Calu3 (cell line): Measurements from ENCODE around the gene FMNL3. TPM values are rescaled to one million over a fixed set of nuclear protein-coding genes. Genes with fewer than 3 reads are reported as not detected.

Source experiments
- BruUV-seq: library from RNA; stranded (reverse); fragments of 400-500 nt; replicated peaks from 2 replicates; lab custom pipeline; 2021; lab: Mats Ljungman, UMichigan
- CTCF ChIA-PET: fragments of 300-600 bp; sonication (Branson Sonifier 250); formaldehyde crosslinking; loops from one replicate; lab custom pipeline; 2022; ENCODE audit warnings: antibody characterized with exemption; lab: Charles Lee
- DNase-seq: peaks from one replicate; pipeline ENCODE4 v3.0.0; 2022
- H3K27ac Mint-ChIP-seq: one replicate; pipeline ENCODE4 v1.8.0; 2022; ENCODE audit warnings: mixed read lengths; ENCODE audit not compliant: unreplicated experiment
- H3K27me3 Mint-ChIP-seq: one replicate; pipeline ENCODE4 v1.8.0; 2022; ENCODE audit warnings: mixed read lengths; ENCODE audit not compliant: unreplicated experiment
- H3K36me3 Mint-ChIP-seq: one replicate; pipeline ENCODE4 v1.8.0; 2022; ENCODE audit warnings: mild to moderate bottlenecking, moderate library complexity, mixed read lengths; ENCODE audit not compliant: insufficient read depth, unreplicated experiment
- H3K4me1 Mint-ChIP-seq: one replicate; pipeline ENCODE4 v1.8.0; 2022; ENCODE audit warnings: mild to moderate bottlenecking, low read depth, mixed read lengths; ENCODE audit not compliant: unreplicated experiment
- H3K4me3 Mint-ChIP-seq: one replicate; pipeline ENCODE4 v1.8.0; 2022; ENCODE audit warnings: mild to moderate bottlenecking, low read depth, moderate library complexity, mixed read lengths; ENCODE audit not compliant: unreplicated experiment
- H3K9me3 Mint-ChIP-seq: one replicate; pipeline ENCODE4 v1.8.0; 2022; ENCODE audit warnings: low read depth, mixed read lengths; ENCODE audit not compliant: unreplicated experiment
- intact Hi-C: fragments of 100-400 bp; cut with micrococcal nuclease; formaldehyde crosslinking; loops from one replicate; pipeline ENCODE4 v1.10.0; 2022; ENCODE audit not compliant: unreplicated experiment
- total RNA-seq: library from RNA; stranded (reverse); gene quantifications from 2 replicates; pipeline ENCODE4 v1.2.3, GENCODE V29; 2022
- TF ChIP-seq, protein P1 (sequence below): fragments of 200-600 bp; IDR thresholded peaks from one replicate; pipeline ENCODE4 v1.8.0; 2022; ENCODE audit warnings: antibody characterized with exemption; ENCODE audit not compliant: unreplicated experiment

FMNL3 gene
- total RNA-seq, 1 experiment from 2014 or later: 4.4 TPM

GRCh38 chr12:49642370-49642802, 64.8 kb downstream of the FMNL3 start:
- no peaks in the 10 kb centered on the region for H3K4me1 Mint-ChIP-seq
- H3K9me3 Mint-ChIP-seq: no peaks in the 10 kb centered on the region
- CTCF ChIA-PET: no interaction called here
- no TSS peak for BruUV-seq
- DNase-seq: no peak
- peaks cover 19% of the 10 kb centered on the region for H3K36me3 Mint-ChIP-seq
- intact Hi-C loops: loop anchor here (5.0 kb wide), 1 partner anchor 65 kb away; the partner anchor contains the start of gene FMNL3
- no peaks in the 10 kb centered on the region for H3K27me3 Mint-ChIP-seq
- H3K27ac Mint-ChIP-seq: no peak overlapping the region
- TF ChIP-seq, protein P1, sequence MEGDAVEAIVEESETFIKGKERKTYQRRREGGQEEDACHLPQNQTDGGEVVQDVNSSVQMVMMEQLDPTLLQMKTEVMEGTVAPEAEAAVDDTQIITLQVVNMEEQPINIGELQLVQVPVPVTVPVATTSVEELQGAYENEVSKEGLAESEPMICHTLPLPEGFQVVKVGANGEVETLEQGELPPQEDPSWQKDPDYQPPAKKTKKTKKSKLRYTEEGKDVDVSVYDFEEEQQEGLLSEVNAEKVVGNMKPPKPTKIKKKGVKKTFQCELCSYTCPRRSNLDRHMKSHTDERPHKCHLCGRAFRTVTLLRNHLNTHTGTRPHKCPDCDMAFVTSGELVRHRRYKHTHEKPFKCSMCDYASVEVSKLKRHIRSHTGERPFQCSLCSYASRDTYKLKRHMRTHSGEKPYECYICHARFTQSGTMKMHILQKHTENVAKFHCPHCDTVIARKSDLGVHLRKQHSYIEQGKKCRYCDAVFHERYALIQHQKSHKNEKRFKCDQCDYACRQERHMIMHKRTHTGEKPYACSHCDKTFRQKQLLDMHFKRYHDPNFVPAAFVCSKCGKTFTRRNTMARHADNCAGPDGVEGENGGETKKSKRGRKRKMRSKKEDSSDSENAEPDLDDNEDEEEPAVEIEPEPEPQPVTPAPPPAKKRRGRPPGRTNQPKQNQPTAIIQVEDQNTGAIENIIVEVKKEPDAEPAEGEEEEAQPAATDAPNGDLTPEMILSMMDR: no peak
- H3K4me3 Mint-ChIP-seq: no peak overlapping the region

- no peak overlapping the region for H3K27ac Mint-ChIP-seq
- H3K27me3 Mint-ChIP-seq: no peaks in the 10 kb centered on the region
- H3K9me3 Mint-ChIP-seq: no peaks in the 10 kb centered on the region
- TF ChIP-seq, protein P1: no peak
- CTCF ChIA-PET: interaction anchor here (0.6 kb wide), 1 partner anchor 9 kb away, joined by 3 read pairs; no protein-coding TSS in a partner anchor
- H3K4me1 Mint-ChIP-seq: no peaks in the 10 kb centered on the region
- no peak overlapping the region for H3K4me3 Mint-ChIP-seq
- BruUV-seq: no TSS peak
- DNase-seq: no peak
- intact Hi-C loops: loop anchor here (5.0 kb wide), 1 partner anchor 65 kb away; the partner anchor contains the start of gene FMNL3
- H3K36me3 Mint-ChIP-seq: peaks cover 19% of the 10 kb centered on the region
Observed at GRCh38 chr12:49641748-49642369, 65.3 kb downstream of the FMNL3 start.

DNA sequence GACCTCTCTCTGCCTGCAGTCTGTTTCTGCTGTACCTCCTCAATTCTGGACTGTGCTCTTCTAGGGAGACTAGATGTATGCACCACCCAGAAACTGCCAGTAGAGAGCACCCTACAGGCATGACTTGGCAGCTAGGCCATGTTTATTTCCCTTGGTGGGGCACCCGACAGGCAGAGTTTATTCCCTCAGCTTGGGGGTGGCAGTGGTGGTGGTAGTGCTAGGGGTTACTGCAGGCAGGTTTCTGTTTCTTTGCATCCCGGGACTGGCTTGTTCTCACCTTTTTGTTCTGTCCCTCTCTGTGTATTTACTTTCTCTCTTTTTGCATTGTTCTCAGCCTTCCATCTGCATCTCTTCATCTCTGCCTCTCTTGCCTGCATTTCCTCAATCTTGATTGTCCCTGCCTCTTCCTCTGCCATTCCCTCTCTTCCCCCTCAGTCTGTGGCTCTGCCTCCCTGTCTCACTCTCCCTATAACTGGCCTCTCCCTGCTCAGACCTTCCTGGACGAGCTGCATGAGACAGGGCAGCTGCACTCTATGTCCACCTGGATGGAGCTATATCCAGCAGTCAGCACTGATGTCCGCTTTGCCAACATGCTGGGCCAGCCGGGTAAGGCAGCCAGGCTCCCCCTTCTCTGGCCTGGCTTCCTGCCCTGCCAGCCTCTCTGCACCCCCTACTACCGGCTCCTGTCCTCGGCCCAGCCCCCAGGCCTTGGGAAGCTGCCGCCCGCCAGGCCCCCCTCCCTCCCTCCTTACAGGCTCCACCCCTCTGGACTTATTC, 70.0 kb downstream of the FMNL3 start:
- H3K27ac Mint-ChIP-seq: no peak overlapping the region
- no peak overlapping the region for H3K4me3 Mint-ChIP-seq

DNA sequence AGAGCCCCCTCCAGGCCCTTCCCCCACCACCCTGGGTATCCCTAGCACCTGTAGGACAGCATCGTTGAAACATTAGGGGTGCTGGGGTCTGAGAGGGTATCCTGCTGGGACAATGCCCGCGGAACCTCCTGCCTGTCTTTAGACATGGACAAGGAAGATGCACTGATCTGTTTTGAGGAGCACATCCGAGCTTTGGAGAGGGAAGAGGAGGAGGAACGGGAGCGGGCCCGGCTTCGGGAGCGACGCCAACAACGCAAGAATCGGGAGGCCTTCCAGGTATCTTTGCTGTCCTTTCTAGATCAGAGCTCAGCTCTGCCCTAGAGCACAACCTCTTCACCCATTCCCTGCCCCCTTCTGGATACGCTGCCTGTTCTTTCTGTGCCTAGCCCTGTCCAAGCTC, 70.6 kb downstream of the FMNL3 start:
- H3K27ac Mint-ChIP-seq: no peak overlapping the region
- peaks cover under 1% of the 10 kb centered on the region for H3K36me3 Mint-ChIP-seq
- H3K4me1 Mint-ChIP-seq: no peaks in the 10 kb centered on the region
- no peak for DNase-seq
- TF ChIP-seq, protein P1: no peak
- intact Hi-C loops: no loop called here
- BruUV-seq: no TSS peak
- CTCF ChIA-PET: no interaction called here
- no peaks in the 10 kb centered on the region for H3K9me3 Mint-ChIP-seq
- H3K4me3 Mint-ChIP-seq: no peak overlapping the region
- H3K27me3 Mint-ChIP-seq: no peaks in the 10 kb centered on the region

More for the DNA sequence above, 70.0 kb downstream of the FMNL3 start:
- BruUV-seq: no TSS peak
- peak; percentile 21 for DNase-seq
- H3K27me3 Mint-ChIP-seq: no peaks in the 10 kb centered on the region
- H3K4me1 Mint-ChIP-seq: no peaks in the 10 kb centered on the region
- CTCF ChIA-PET: interaction anchor here (0.6 kb wide), 1 partner anchor 191 kb away, joined by 3 read pairs; the partner anchor contains the start of gene NCKAP5L
- TF ChIP-seq, protein P1: peak; percentile 16
- H3K36me3 Mint-ChIP-seq: no peaks in the 10 kb centered on the region
- no peaks in the 10 kb centered on the region for H3K9me3 Mint-ChIP-seq
- intact Hi-C loops: no loop called here
